DLD1 (cell line): ENCODE data around the gene TDP1.

Experiments used
- in situ Hi-C: cut with HindIII; loops from 2 replicates; pipeline ENCODE4 v1.10.0; 2017; ENCODE audit warnings: low sequenced_read_pairs

Gene TDP1

GRCh38 chr14:89936654-89937185 is 19.0 kb upstream of the TDP1 start:
- in situ Hi-C loops = no loop called here

- in situ Hi-C loops = no loop called here
Measured at GRCh38 chr14:89941830-89942377, 13.8 kb upstream of the TDP1 start.

GRCh38 chr14:89947344-89947743 is 8.4 kb upstream of the TDP1 start:
- in situ Hi-C loops = no loop called here

- in situ Hi-C loops = no loop called here
Measured at GRCh38 chr14:89952576-89952975, 3.2 kb upstream of the TDP1 start.

GRCh38 chr14:89953602-89954001 is 2.1 kb upstream of the TDP1 start:
- in situ Hi-C loops = no loop called here

GRCh38 chr14:89954070-89955021 is 1.4 kb upstream of the TDP1 start, which contains the start of gene EFCAB11:
Gene EFCAB11, minus strand, starts transcription at chr14:89954730. Its CDS starts 70 bp downstream, at chr14:89954660.
- in situ Hi-C loops = no loop called here

GRCh38 chr14:89955022-89955744 is 544 bp upstream of the TDP1 start:
- in situ Hi-C loops = no loop called here

GRCh38 chr14:89956661-89957009 is 908 bp downstream of the TDP1 start:
- in situ Hi-C loops = no loop called here

GRCh38 chr14:89957376-89957775 is 1.6 kb downstream of the TDP1 start:
- in situ Hi-C loops = no loop called here

GRCh38 chr14:89957791-89958190 is 2.1 kb downstream of the TDP1 start:
- in situ Hi-C loops = no loop called here

GRCh38 chr14:89958966-89959365 is 3.2 kb downstream of the TDP1 start:
- in situ Hi-C loops = no loop called here

- in situ Hi-C loops = no loop called here
Measured at GRCh38 chr14:89959853-89960445, 4.2 kb downstream of the TDP1 start.

GRCh38 chr14:89960914-89961313 is 5.2 kb downstream of the TDP1 start:
- in situ Hi-C loops = no loop called here

- in situ Hi-C loops = no loop called here
Measured at GRCh38 chr14:89963288-89963978, 7.7 kb downstream of the TDP1 start.

- in situ Hi-C loops = no loop called here
Measured at GRCh38 chr14:89965839-89966238, 10.1 kb downstream of the TDP1 start.

GRCh38 chr14:89973234-89973823 is 17.6 kb downstream of the TDP1 start:
- in situ Hi-C loops = no loop called here

- in situ Hi-C loops = no loop called here
Measured at GRCh38 chr14:89977668-89978067, 21.9 kb downstream of the TDP1 start.

- in situ Hi-C loops = no loop called here
Measured at GRCh38 chr14:89978656-89979055, 22.9 kb downstream of the TDP1 start.

GRCh38 chr14:89983375-89983774 is 27.6 kb downstream of the TDP1 start:
- in situ Hi-C loops = no loop called here
